ENCODE results near the gene AKNA. TPM values are rescaled to one million over a fixed set of nuclear protein-coding genes. Genes with fewer than 3 reads are reported as not detected.

The AKNA gene
- total RNA-seq, 4 donors from 2014 or later: 34.8 to 63.2 (median 48.6) TPM

DNA sequence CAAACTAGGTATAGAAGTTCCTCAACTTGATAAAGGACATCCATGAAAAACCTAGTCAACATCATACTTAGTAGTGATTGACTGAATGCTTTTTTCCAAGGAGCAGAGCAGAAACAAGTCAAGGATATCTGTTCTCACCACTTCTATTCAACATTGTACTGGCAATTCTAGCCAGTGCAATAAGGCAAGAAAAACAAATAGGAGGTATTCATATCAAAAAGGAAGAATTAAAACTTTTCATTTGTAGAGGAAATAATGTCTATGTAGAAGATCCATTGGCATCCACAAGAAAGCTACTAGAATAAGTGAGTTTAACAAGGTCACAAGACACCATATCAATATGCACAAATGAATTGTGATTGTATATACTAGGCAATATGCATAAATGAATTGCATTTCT lies 93.1 kb downstream of the AKNA start:
- intact Hi-C loops (cut with DNase I; ENCODE audit: low total_unique reads): no loop called here
- no peak overlapping the region for H3K4me3 ChIP-seq
- in situ Hi-C loops (cut with MboI; ENCODE audit: low pct_ligation_motif_present in 1 of 4, low pct_unique_long_range_greater_than_20kb in 1 of 4, low sequenced_read_pairs in 3 of 4): loop anchor here in 3 of 4 donors (10.0 to 25.0 kb wide), 3 partner anchors 207 to 482 kb away; partner anchors contain the start of genes AMBP (in 1 of the 3) and KIF12 (in 1 of the 3)
- H3K27me3 ChIP-seq: no peaks in the 10 kb centered on the region
- no peaks in the 10 kb centered on the region for H3K4me1 ChIP-seq
- H3K9me3 ChIP-seq: no peaks in the 10 kb centered on the region
- TF ChIP-seq EP300 (IDR thresholded peaks at IDR 0.05; ENCODE audit: low read depth) (no peak), POLR2AphosphoS5 (IDR thresholded peaks at IDR 0.05) (no peak), POLR2A (IDR thresholded peaks at IDR 0.05) (no peak)
- TF ChIP-seq, protein P1, sequence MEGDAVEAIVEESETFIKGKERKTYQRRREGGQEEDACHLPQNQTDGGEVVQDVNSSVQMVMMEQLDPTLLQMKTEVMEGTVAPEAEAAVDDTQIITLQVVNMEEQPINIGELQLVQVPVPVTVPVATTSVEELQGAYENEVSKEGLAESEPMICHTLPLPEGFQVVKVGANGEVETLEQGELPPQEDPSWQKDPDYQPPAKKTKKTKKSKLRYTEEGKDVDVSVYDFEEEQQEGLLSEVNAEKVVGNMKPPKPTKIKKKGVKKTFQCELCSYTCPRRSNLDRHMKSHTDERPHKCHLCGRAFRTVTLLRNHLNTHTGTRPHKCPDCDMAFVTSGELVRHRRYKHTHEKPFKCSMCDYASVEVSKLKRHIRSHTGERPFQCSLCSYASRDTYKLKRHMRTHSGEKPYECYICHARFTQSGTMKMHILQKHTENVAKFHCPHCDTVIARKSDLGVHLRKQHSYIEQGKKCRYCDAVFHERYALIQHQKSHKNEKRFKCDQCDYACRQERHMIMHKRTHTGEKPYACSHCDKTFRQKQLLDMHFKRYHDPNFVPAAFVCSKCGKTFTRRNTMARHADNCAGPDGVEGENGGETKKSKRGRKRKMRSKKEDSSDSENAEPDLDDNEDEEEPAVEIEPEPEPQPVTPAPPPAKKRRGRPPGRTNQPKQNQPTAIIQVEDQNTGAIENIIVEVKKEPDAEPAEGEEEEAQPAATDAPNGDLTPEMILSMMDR (IDR thresholded peaks at IDR 0.05): no peak
- no peak for DNase-seq
- no peaks in the 10 kb centered on the region for H3K36me3 ChIP-seq
- H3K27ac ChIP-seq: no peak overlapping the region

DNA sequence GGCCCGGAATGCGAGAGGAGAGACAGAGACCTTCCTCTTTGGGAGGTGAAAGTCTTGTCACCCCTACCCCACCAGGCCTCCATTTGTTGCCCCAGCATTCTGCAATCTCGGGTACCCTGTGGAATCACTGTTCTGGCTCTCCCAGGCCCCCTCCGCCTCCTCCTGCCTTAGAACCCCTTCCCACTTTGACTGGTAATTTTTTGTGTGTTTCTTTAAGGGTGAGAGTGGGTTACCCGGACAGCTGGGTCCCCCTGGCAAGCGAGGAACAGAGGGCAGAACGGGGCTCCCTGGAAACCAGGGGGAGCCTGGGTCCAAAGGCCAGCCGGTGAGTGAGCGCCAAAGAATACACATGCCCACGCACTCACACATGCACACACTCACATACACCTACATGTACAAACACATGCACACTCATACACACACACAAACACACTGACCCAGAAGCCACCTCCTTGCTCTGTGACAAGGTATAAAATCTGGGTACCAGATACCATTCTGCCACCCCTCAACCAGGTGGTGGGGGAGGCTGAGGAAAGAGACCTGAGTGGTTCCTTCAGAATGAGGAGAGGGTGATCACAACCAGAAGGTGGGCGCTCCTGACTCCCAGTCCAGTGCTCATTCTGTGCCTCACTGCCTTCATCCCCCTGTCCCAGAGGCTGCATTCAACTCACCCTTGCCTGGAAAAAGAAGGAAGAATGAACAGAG lies 95.7 kb downstream of the AKNA start:
- no peaks in the 10 kb centered on the region for H3K36me3 ChIP-seq
- no peaks in the 10 kb centered on the region for H3K4me1 ChIP-seq
- H3K27me3 ChIP-seq: no peaks in the 10 kb centered on the region
- no peak for TF ChIP-seq POLR2AphosphoS5 (IDR thresholded peaks at IDR 0.05)
- no peak for TF ChIP-seq EP300 (IDR thresholded peaks at IDR 0.05; ENCODE audit: low read depth)
- TF ChIP-seq, protein P1 (IDR thresholded peaks at IDR 0.05): no peak
- no peak for TF ChIP-seq POLR2A (IDR thresholded peaks at IDR 0.05)
- intact Hi-C loops (cut with DNase I; ENCODE audit: low total_unique reads) (loop anchor here (2.0 kb wide), 2 partner anchors 185 to 209 kb away; no protein-coding TSS in a partner anchor), in situ Hi-C loops (cut with MboI; ENCODE audit: low pct_ligation_motif_present in 1 of 4, low pct_unique_long_range_greater_than_20kb in 1 of 4, low sequenced_read_pairs in 3 of 4) (loop anchor here in 3 of 4 donors (10.0 to 25.0 kb wide), 3 partner anchors 205 to 480 kb away; partner anchors contain the start of genes AMBP (in 1 of the 3) and KIF12 (in 1 of the 3))
- no peaks in the 10 kb centered on the region for H3K9me3 ChIP-seq
- H3K27ac ChIP-seq: no peak overlapping the region
- WGBS, 2 donors (ENCODE audit: low coverage in 1 of 2): 80% methylated on average over 11 of the region's 11 CpGs; no CpG with 5 or more reads in 1 of the 2 donors
- H3K4me3 ChIP-seq: no peak overlapping the region
- peak; percentile 2 for DNase-seq

DNA sequence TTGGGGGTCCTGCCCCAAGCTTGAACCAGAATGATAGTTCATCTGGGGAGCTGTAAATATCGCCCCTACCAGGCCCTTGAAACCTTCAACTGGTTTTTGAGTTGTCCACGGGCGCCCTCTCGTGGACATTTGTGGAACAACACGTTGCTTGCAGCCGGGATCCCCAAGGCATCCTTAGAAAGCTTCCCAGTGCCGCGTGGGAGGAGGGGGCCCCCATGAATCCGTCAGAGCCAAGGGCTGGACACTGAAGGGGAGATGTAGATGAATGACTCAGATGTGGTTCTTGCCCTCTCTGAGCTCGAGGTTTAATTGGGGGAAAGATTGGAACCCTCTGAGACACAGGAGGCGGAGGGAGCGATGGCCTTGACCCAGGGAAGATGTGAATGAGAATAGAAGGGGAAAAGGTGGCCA lies 96.7 kb downstream of the AKNA start:
- peak; percentile 75 for DNase-seq
- no peaks in the 10 kb centered on the region for H3K27me3 ChIP-seq
- no peak overlapping the region for H3K27ac ChIP-seq
- 18 to 100% methylated on average over 2 to 12 of the region's 12 CpGs for WGBS, 2 donors (ENCODE audit: low coverage in 1 of 2)
- TF ChIP-seq EP300 (IDR thresholded peaks at IDR 0.05; ENCODE audit: low read depth): no peak
- TF ChIP-seq POLR2AphosphoS5 (IDR thresholded peaks at IDR 0.05): no peak
- TF ChIP-seq POLR2A (IDR thresholded peaks at IDR 0.05): no peak
- TF ChIP-seq, protein P1 (IDR thresholded peaks at IDR 0.05): peak; percentile 90 to 96 (median 96)
- no peak overlapping the region for H3K4me3 ChIP-seq
- H3K9me3 ChIP-seq: no peaks in the 10 kb centered on the region
- in situ Hi-C loops (cut with MboI; ENCODE audit: low pct_ligation_motif_present in 1 of 4, low pct_unique_long_range_greater_than_20kb in 1 of 4, low sequenced_read_pairs in 3 of 4) (loop anchor here in 3 of 4 donors (10.0 to 25.0 kb wide), 3 partner anchors 204 to 479 kb away; partner anchors contain the start of genes AMBP (in 1 of the 3) and KIF12 (in 1 of the 3)), intact Hi-C loops (cut with DNase I; ENCODE audit: low total_unique reads) (loop anchor here (2.0 kb wide), 2 partner anchors 184 to 208 kb away; no protein-coding TSS in a partner anchor)
- H3K4me1 ChIP-seq: no peaks in the 10 kb centered on the region
- H3K36me3 ChIP-seq: no peaks in the 10 kb centered on the region

DNA sequence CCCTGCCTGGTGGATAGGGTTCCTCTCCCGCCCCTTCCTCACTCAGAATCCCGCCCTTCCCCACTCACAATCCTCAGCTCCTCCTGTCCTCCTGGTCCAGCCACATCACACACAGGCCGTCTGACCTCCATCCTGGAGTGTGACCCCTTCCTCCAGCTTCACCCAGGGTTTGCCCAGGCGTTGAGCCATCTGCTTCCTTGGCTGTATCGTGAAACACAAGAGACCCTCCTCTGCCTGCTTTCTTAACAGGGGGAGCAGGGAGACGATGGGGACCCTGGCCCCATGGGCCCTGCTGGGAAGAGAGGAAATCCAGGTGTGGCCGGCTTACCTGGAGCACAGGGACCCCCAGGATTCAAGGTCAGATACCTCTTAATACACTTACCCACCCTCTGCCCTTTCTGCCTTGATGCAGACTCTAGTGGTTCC lies 97.2 kb downstream of the AKNA start:
- Histone ChIP-seq H3K36me3 (no peaks in the 10 kb centered on the region), H3K27me3 (no peaks in the 10 kb centered on the region), H3K27ac (no peak overlapping the region), H3K4me1 (no peaks in the 10 kb centered on the region), H3K9me3 (no peaks in the 10 kb centered on the region), H3K4me3 (no peak overlapping the region)
- in situ Hi-C loops (cut with MboI; ENCODE audit: low pct_ligation_motif_present in 1 of 4, low pct_unique_long_range_greater_than_20kb in 1 of 4, low sequenced_read_pairs in 3 of 4) (loop anchor here in 3 of 4 donors (10.0 to 25.0 kb wide), 3 partner anchors 203 to 478 kb away; partner anchors contain the start of genes AMBP (in 1 of the 3) and KIF12 (in 1 of the 3)), intact Hi-C loops (cut with DNase I; ENCODE audit: low total_unique reads) (loop anchor here (2.0 kb wide), 2 partner anchors 184 to 208 kb away; no protein-coding TSS in a partner anchor)
- peak; percentile 3 for DNase-seq
- WGBS, 2 donors (ENCODE audit: low coverage in 1 of 2): 65 to 92% methylated on average over 2 to 7 of the region's 7 CpGs
- TF ChIP-seq EP300 (IDR thresholded peaks at IDR 0.05; ENCODE audit: low read depth) (no peak), POLR2AphosphoS5 (IDR thresholded peaks at IDR 0.05) (no peak), POLR2A (IDR thresholded peaks at IDR 0.05) (no peak)
- TF ChIP-seq, protein P1 (IDR thresholded peaks at IDR 0.05): no peak
